NCI-H1417 (cell line): ENCODE data around the gene ASXL1.

ENCODE experiments used
- DNase-seq, 3 experiments: peaks; one replicate each; lab custom pipeline; 2025; lab: John Stamatoyannopoulos, UW

The ASXL1 gene

DNA sequence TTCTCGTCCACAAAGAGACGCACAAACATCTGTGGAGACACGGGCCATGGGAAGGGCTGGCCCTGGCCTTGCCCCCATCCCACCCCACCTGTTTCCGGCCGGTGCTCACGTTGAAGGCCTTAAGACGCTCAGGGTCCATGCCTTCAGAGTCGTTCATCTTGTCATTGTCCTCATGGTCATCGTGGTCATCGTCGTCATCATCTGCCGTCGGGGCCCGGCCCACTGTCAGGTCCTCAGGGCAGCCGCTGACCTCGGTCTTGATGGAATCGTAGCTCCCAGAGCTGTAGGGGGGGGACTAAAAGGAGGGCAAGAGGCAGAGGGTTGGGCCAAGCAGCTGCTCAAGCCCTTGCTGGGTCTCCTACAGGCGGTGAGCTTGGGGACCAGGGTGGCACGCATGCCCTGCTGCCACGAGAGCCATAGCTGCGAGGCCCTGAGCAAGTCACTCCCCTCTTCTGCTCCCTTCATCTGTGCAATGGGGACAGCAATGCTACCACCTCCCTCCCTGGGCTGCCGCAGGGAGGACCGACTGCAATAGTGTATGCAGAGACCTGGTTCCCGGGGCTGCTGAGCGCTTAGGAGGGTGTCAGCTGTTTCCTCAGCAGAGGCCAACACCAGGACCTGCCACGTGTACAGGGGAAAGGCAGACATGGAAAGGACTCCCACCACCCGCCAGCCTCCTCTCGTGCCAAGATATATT lies 95.5 kb downstream of the ASXL1 start:
- DNase-seq, result no peak

DNA sequence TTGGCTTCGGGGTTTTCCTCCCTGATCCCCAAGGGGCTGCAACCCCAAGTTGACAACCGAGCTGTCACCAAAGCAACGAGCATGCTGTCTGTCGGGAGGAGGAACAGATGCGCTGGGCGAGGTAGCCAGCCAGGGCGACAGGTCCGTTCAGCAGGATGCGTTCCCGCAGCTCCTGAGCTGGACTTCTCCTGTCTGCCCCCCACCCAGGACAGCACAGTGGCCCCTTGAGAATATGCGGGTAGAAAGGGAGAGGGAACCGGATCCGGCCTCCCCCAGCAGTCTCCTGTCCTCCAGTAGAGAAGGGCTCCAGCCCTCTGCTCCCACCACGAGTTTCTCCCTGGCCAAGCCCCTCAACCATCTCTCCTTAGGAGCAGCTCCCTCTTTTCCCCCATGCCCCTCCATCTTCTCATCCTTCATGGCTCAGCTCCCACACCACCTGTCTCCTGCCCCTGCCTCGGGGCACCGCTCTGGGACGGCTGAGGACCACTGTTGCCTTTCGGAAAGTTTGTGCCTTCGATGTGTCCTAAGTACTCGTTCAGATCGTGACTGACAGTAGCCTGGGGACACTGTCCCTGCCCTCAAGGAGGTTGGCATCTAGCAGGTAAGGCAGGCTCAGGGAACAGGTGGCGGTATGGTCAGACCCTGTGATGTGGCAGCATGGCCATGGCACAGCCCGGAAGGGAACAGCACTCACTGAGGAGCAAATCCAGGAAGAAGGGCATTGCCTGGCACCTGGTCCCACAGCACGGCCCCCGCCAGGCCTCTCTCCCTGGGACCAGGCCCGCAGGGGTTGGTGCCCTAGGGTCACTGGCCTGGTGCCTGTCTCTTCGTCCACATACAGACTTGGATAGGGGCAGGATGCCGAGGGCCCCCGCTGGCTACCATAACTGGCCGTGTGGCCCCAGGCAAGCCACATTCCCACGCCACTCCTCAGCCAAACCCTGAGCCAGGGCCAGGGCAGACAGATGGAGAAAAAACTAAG lies 96.3 kb downstream of the ASXL1 start:
- no peak for DNase-seq

DNA sequence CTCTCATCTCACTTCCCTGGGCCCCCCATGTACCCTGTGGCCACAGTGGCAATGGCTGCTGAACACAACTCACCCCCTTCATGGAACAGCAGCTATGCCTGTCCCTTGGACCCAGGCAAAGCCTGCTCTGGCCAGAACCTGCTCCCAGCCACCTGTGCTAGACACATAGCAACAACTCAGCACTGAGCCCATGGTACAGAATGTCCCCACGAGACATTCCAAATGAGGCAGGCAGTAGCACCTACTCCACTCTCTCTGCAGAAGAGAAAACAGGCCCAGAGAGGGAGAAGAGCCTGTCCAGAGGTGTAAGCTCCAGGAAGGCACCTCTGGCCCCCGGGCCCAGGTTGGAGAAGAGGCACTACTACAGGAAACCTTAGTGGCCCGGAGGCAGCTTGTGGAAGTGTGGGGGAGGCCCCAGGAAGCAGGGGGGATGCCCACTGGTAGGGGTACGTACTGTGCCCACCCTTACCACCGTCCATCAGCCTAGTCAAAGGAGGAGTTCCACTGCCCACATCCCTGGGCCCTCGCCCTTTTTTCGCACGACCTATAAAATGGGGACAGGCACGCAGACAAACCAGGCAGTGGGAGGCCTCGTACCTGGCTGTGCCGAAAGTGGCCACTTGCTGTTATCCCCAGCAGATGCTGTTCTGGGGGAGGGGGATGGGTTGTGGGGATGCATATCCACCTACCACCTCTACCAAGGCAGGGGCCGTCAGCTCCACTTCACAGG lies 97.2 kb downstream of the ASXL1 start:
- no peak for DNase-seq

DNA sequence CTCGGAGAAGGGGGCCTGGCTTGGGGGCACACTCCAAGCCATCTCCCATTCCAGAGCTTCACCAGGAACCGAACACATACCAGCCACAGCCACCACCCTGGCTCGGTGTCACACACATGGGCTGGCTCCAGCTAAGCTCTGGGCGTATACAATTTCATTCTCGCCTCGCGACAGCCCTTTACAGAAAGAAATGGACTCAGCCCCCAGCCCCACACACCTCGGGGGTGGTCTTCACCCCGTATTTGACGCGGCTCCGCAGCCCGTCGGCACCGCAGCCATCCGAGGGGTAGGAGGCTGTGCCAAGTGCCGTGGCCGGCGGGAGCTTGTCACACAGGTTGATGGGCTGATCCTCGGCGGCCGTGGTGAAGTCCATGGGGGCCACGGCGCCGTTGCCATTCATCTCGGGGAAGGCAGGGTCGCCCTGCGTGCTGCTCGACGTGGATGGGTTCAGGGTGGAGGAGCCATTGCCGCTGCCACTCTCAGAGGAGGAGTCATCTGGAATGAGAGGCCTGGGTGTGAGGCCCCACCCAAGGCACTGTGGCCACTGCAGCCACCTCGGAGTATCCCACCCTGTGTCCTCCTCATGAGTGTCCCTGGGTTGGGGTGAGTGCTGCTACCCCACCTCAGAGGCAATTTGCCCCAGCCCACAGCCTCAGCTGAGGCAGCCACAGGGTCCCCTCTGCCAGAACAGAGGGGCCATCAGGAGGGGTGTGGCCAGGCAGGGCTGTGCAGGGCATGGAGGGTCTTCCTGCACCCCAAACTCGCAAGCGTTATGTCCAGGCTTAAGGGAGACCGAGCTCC lies 98.0 kb downstream of the ASXL1 start:
- DNase-seq, result no peak

DNA sequence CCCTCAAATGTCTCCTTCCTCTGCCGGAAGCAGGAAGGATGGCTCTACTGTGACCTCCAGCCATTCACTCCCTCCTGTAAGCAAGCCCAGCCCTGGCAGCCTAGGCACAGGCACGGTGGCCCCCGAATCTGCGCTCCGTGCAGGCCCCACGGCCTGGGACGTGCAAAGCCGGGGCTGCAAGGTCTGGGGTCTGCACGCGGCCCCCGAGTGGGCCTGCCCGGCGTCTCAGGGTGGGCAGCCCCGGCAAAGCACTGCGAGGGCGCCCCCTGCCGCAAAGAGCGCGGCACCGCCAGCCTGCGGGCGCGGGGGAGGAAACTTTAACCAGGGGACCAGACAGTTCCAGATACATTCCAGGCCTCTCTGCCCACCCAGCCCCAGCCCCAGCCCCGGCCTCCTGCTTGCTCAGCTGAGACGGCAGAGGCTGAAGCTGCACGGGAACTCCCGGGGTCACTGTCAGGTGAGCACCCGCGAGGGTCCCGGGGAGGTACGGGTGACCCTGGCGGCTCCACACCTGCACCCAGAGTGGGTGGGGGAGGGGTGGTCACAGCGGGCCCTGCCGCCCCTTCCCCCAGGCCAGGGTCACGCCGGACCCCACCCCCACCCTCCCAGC lies 98.8 kb downstream of the ASXL1 start:
- DNase-seq, result peak in 1 of 3 experiments; percentile 76

GRCh38 chr20:32457479-32457986 lies 99.4 kb downstream of the ASXL1 start:
- peak in 2 of 3 experiments; percentile 87 to 92 for DNase-seq

GRCh38 chr20:32458061-32458836 lies 100.1 kb downstream of the ASXL1 start:
- no peak for DNase-seq

DNA sequence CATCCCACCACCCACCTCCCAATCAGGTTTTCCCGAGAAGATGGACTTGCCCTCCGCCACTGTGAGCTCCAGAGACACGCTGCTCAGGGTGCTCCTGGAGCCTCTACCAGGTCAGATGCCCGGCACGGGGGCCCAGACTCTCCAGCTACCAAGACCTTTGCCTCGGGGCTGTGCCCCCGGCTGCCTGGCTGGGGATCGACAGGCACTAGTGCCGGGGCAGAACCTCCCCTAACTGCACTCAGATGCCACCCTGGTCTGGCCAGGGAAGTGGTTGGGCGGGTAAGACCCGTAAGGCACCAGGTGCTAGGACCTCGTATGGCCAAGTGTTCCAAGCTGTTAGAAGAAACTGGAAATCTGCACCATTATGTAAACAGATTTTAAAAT lies 100.7 kb downstream of the ASXL1 start:
- DNase-seq, result no peak

DNA sequence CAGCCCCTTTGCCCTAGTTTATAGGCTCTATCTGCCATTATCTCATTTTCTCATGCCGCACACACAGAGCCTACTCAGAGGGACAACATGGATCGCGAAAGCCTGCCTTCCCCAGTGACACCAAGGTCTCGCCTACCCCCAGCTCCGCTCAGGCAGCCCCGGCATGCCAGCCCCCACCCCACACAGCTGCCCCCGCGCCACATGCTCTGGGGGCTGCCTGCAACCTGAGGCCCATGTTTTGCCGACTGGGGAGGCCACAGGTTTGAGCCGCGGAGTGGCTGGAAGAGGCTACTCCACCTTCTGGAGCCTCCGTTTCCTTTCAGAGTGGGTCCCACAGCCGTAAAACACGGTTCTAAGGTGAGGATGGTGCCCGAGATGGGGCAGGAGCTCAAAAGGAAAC lies 102.1 kb downstream of the ASXL1 start:
- no peak for DNase-seq

DNA sequence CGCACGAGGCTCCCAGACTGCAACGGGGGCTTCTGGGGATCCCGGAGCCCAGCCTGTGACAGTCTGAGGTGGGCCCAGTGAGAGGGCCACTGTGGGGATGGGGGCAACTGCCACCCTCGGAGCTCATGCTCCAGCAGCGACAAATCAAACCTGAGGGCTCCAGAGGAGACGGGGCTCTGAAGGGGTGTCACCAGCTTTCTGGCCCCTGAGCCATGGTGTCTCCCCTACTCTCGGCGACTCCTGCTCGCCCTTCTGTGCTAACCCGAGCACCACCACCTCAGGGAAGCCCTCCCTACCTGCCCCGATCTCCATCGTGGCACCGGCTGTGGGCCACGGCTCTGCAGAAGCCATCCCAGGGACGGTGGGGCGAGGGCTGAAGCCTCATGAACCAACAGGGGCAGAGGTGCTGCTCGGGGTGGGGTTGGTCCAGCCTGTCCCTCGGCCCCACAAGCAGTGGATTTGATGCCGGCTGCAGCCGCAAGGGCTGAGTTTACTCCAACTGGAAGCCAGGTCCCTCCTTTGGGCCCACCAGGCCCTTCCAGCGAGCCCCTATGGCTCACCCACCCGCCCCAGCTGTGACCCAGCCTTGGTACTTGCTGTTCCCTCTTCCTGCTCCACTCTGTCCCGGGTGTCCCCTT lies 102.7 kb downstream of the ASXL1 start:
- DNase-seq, result no peak

DNA sequence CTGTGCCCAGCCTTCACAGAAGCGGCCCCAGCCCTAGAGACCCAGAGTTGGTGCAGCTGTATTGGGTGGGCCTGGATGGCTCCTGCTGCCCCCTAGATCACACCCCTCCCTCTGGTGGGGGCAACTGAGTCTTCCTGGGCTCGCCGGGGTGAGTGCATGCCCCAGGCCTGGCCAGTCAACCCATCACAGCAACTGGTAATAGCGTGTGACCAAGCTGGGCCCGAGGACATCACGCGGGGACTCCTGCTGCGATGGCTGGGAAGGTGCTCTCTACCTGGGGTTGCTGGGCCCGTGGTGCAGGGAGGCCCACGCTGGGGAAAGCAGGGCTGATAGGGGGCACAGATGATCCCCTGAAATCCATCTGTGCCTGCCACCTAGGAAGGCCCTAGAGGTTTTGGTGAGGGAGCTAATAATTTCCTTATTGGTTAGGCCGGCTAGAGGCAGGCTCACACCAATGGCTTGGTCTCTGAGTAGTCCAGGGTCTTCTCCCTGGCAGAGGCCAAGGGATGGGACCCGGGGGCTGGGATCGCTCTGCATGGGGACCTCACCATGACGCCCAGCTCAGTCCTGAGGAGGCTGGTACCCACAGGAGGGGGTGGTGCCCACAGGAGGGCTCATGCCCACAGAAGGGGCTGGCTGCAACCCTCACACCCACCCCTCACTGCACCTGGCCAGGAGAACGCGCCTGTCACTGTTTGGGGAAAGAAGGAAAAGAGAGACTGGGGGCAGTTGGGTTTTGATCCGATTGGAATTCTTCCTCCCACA lies 103.9 kb downstream of the ASXL1 start:
- DNase-seq, result no peak

GRCh38 chr20:32462900-32463641 lies 104.9 kb downstream of the ASXL1 start:
- DNase-seq, result no peak

GRCh38 chr20:32463642-32464400 lies 105.7 kb downstream of the ASXL1 start:
- peak in 2 of 3 experiments; percentile 40 to 41 for DNase-seq

GRCh38 chr20:32464401-32465091 lies 106.4 kb downstream of the ASXL1 start:
- DNase-seq, result no peak

DNA sequence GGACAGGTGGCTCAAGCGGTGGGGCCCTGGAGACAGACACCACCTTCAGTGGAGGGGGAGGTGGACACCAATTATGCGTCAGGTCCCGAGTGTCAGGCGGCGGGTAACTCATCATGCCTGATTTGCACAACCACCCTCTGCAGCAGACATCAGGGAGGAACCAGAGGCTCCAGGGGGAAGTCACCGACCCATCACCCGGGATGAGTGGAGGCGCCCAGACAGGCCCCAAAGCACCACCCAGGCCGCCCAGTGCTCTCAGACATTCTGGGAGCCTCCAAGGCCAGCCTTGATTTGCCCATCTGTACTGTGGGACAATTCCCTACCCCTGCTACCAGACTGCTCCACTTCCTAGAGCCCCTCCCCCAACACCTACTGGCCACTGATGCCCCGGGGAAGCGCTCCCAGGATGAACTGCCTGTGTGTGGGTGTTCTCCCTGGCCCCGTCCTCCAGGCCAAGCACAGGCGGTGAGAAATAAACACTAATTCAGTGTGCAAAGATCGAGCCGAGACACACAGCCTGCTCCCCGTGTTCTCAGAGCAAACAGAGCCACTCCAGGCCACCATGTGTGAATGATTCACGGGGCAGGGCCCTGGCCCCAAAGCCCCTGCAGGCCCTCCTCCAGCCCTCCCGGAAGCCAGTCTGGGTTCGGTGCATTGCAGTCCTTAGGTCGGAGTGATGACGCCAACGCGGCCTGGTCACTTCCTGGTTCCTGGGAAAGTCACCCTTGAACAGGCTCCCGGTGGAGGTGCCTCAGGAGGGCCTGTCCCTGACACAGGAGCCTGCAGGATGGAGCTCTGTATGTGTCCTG lies 107.2 kb downstream of the ASXL1 start:
- no peak for DNase-seq
